Neural cell (in vitro differentiated cells): ENCODE data around the gene CACNA1B. TPM values are rescaled to one million over a fixed set of nuclear protein-coding genes. Genes with fewer than 3 reads are reported as not detected.

ENCODE experiments used
- H2AFZ ChIP-seq: fragments of 200-600, 300-800 bp; sonication (generic), shearing (Covaris generic); 2 replicates; pipeline ENCODE4 v1.6.0; 2014; ENCODE audit warnings: low read depth, mild to moderate bottlenecking, antibody characterized with exemption, low read length, moderate library complexity
- H3F3A ChIP-seq: fragments of 200-600 bp; shearing (Covaris generic); 2 replicates; pipeline ENCODE4 v1.6.1; 2016; ENCODE audit warnings: mild to moderate bottlenecking, moderate library complexity, mixed read lengths, antibody characterized with exemption, low read length; ENCODE audit not compliant: insufficient read depth, poor library complexity, severe bottlenecking
- H3K27ac ChIP-seq: fragments of 200-600, 300-800 bp; sonication (generic), shearing (Covaris generic); 2 replicates; pipeline ENCODE4 v1.5.1; 2014; ENCODE audit warnings: mild to moderate bottlenecking, low read length, moderate library complexity
- H3K27me3 ChIP-seq: fragments of 300-800, 200-600 bp; sonication (generic), shearing (Covaris generic); 2 replicates; pipeline ENCODE4 v1.6.0; 2014; ENCODE audit warnings: mild to moderate bottlenecking, low read depth, low read length, moderate library complexity; ENCODE audit not compliant: insufficient read depth
- H3K36me3 ChIP-seq: fragments of 300-800, 200-600 bp; sonication (generic), shearing (Covaris generic); 2 replicates; pipeline ENCODE4 v1.5.1; 2014; ENCODE audit warnings: mild to moderate bottlenecking, antibody characterized with exemption, low read length, moderate library complexity; ENCODE audit not compliant: insufficient read depth
- H3K4me2 ChIP-seq: fragments of 300-800, 200-600 bp; sonication (generic), shearing (Covaris generic); 2 replicates; pipeline ENCODE4 v1.6.0; 2014; ENCODE audit warnings: mild to moderate bottlenecking, low read length
- H3K4me3 ChIP-seq: fragments of 300-800, 200-600 bp; sonication (generic), shearing (Covaris generic); 2 replicates; pipeline ENCODE4 v1.5.1; 2014; ENCODE audit warnings: mild to moderate bottlenecking, low read length, moderate library complexity
- H3K79me2 ChIP-seq: fragments of 200-600 bp; shearing (Covaris generic); replicated peaks from 2 replicates; pipeline ENCODE4 v1.6.0; 2014; ENCODE audit warnings: mild to moderate bottlenecking, low read length, moderate library complexity; ENCODE audit not compliant: insufficient read depth
- H3K9ac ChIP-seq: fragments of 300-800, 200-600 bp; sonication (generic), shearing (Covaris generic); 2 replicates; pipeline ENCODE4 v1.6.1; 2016; ENCODE audit warnings: mild to moderate bottlenecking, low read length, mixed read lengths
- H3K9me2 ChIP-seq: fragments of 200-600 bp; shearing (Covaris generic); 2 replicates; pipeline ENCODE4 v1.6.1; 2016; ENCODE audit warnings: mild to moderate bottlenecking, low read length, mixed read lengths; ENCODE audit not compliant: insufficient read depth
- H3K9me3 ChIP-seq: fragments of 200-600, 300-800 bp; sonication (generic), shearing (Covaris generic); 2 replicates; pipeline ENCODE4 v1.6.1; 2016; ENCODE audit warnings: mild to moderate bottlenecking, mixed run types, low read length, moderate library complexity, mixed read lengths
- H4K20me1 ChIP-seq: fragments of 200-600 bp; shearing (Covaris generic); 2 replicates; pipeline ENCODE4 v1.6.1; 2016; ENCODE audit warnings: mild to moderate bottlenecking, mixed run types; ENCODE audit not compliant: insufficient read depth
- EP300 ChIP-seq: fragments of 450-650 bp; conservative IDR thresholded peaks from 2 replicates; pipeline ENCODE4 v1.6.1; 2014; ENCODE audit warnings: antibody characterized with exemption, mild to moderate bottlenecking, moderate library complexity; ENCODE audit not compliant: poor library complexity, severe bottlenecking
- EZH2 ChIP-seq: fragments of 200-600, 300-800 bp; shearing (Covaris generic), sonication (generic); IDR thresholded peaks from 2 replicates; pipeline ENCODE4 v1.6.1; 2014; ENCODE audit warnings: antibody characterized with exemption, low read length, borderline replicate concordance, mild to moderate bottlenecking; ENCODE audit not compliant: insufficient read depth, poor library complexity, severe bottlenecking
- MXI1 ChIP-seq: fragments of 450-650 bp; conservative IDR thresholded peaks from 2 replicates; pipeline ENCODE4 v1.6.1; 2014; ENCODE audit warnings: antibody characterized with exemption, mild to moderate bottlenecking; ENCODE audit not compliant: poor library complexity, severe bottlenecking
- POLR2AphosphoS5 ChIP-seq: IDR thresholded peaks from 2 replicates; pipeline ENCODE4 v1.6.1; 2012
- RAD21 ChIP-seq: fragments of 450-650 bp; conservative IDR thresholded peaks from 2 replicates; pipeline ENCODE4 v1.6.1; 2014; ENCODE audit warnings: antibody characterized with exemption, mild to moderate bottlenecking, moderate library complexity
- SMC3 ChIP-seq: fragments of 450-650 bp; conservative IDR thresholded peaks from 2 replicates; pipeline ENCODE4 v1.6.1; 2014; ENCODE audit warnings: antibody characterized with exemption, mild to moderate bottlenecking, moderate library complexity; ENCODE audit not compliant: poor library complexity
- TAF1 ChIP-seq: IDR thresholded peaks from 2 replicates; pipeline ENCODE4 v1.6.1; 2012; ENCODE audit warnings: low read depth
- polyA plus RNA-seq: library from polyadenylated mRNA; depleted of rRNA; stranded (reverse); fragments of >200 nt; gene quantifications from 2 replicates; pipeline ENCODE4 v1.2.3, GENCODE V29; 2014
- TF ChIP-seq, protein P1 (sequence below): IDR thresholded peaks from 2 replicates; pipeline ENCODE4 v1.6.1; 2012; ENCODE audit warnings: borderline replicate concordance
- TF ChIP-seq, protein P2 (sequence below): fragments of 450-650 bp; IDR thresholded peaks from 2 replicates; pipeline ENCODE4 v1.5.1; 2014; ENCODE audit warnings: antibody characterized with exemption, mild to moderate bottlenecking, moderate library complexity; ENCODE audit not compliant: poor library complexity, severe bottlenecking

Gene CACNA1B
- polyA plus RNA-seq, 1 donor from 2014 or later: 5.8 TPM

DNA sequence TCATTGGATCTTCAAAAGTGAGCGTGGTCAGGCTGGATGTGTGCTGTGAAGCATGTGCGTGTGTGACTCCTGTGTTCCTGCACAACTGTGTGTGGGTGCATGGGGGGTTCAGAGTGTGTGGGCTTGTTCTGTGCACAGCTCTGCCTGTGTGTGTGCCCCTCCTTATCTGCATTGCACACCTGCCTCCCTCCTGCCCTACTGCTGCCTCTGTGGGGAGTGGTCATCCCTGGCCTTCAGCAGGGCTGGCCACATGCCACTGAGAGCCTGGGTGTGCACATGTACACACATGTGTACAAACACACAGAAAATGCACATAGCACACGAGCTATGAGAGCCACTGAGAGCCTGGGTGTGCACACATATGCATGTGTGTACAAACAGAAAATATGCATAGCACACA lies 92.1 kb downstream of the CACNA1B start:
- Histone ChIP-seq H3K36me3 (no peaks in the 10 kb centered on the region), H3K27ac (no peak overlapping the region), H3K9ac (no peak overlapping the region)

DNA sequence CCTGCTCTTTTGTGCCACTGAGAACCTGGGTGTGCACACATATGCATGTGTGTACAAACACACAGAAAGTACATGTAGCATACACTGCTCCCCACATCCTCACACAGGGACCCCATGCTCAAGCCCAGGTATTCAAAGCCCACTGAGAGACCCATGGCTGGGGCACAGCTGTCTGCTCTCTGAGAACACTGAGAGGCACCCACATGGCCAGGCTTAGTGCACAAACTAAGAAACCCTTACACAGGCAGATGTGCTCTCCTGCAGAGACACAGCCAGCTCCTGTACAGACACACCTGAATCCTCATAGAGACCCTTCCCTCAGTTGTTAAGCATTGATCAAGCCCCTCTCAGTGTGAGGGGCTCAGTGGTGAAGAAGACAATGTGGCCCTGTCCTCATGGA lies 92.5 kb downstream of the CACNA1B start:
- no peak overlapping the region for H3K9ac ChIP-seq
- no peaks in the 10 kb centered on the region for H3F3A ChIP-seq
- H2AFZ ChIP-seq: no peak overlapping the region
- H3K4me3 ChIP-seq: no peak overlapping the region
- TF ChIP-seq RAD21: no peak
- no peak for TF ChIP-seq MXI1
- TF ChIP-seq POLR2AphosphoS5: no peak
- TF ChIP-seq, protein P1, sequence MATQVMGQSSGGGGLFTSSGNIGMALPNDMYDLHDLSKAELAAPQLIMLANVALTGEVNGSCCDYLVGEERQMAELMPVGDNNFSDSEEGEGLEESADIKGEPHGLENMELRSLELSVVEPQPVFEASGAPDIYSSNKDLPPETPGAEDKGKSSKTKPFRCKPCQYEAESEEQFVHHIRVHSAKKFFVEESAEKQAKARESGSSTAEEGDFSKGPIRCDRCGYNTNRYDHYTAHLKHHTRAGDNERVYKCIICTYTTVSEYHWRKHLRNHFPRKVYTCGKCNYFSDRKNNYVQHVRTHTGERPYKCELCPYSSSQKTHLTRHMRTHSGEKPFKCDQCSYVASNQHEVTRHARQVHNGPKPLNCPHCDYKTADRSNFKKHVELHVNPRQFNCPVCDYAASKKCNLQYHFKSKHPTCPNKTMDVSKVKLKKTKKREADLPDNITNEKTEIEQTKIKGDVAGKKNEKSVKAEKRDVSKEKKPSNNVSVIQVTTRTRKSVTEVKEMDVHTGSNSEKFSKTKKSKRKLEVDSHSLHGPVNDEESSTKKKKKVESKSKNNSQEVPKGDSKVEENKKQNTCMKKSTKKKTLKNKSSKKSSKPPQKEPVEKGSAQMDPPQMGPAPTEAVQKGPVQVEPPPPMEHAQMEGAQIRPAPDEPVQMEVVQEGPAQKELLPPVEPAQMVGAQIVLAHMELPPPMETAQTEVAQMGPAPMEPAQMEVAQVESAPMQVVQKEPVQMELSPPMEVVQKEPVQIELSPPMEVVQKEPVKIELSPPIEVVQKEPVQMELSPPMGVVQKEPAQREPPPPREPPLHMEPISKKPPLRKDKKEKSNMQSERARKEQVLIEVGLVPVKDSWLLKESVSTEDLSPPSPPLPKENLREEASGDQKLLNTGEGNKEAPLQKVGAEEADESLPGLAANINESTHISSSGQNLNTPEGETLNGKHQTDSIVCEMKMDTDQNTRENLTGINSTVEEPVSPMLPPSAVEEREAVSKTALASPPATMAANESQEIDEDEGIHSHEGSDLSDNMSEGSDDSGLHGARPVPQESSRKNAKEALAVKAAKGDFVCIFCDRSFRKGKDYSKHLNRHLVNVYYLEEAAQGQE: no peak
- TF ChIP-seq TAF1: no peak
- no peak for TF ChIP-seq EP300
- TF ChIP-seq EZH2: no peak
- no peak for TF ChIP-seq SMC3
- TF ChIP-seq, protein P2, sequence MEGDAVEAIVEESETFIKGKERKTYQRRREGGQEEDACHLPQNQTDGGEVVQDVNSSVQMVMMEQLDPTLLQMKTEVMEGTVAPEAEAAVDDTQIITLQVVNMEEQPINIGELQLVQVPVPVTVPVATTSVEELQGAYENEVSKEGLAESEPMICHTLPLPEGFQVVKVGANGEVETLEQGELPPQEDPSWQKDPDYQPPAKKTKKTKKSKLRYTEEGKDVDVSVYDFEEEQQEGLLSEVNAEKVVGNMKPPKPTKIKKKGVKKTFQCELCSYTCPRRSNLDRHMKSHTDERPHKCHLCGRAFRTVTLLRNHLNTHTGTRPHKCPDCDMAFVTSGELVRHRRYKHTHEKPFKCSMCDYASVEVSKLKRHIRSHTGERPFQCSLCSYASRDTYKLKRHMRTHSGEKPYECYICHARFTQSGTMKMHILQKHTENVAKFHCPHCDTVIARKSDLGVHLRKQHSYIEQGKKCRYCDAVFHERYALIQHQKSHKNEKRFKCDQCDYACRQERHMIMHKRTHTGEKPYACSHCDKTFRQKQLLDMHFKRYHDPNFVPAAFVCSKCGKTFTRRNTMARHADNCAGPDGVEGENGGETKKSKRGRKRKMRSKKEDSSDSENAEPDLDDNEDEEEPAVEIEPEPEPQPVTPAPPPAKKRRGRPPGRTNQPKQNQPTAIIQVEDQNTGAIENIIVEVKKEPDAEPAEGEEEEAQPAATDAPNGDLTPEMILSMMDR: no peak
- H3K27ac ChIP-seq: no peak overlapping the region
- no peaks in the 10 kb centered on the region for H3K79me2 ChIP-seq
- no peaks in the 10 kb centered on the region for H3K27me3 ChIP-seq
- no peaks in the 10 kb centered on the region for H3K9me3 ChIP-seq
- no peaks in the 10 kb centered on the region for H3K9me2 ChIP-seq
- H3K36me3 ChIP-seq: no peaks in the 10 kb centered on the region
- H3K4me2 ChIP-seq: no peak overlapping the region
- no peaks in the 10 kb centered on the region for H4K20me1 ChIP-seq

More for the DNA sequence above, 92.1 kb downstream of the CACNA1B start:
- Histone ChIP-seq H3K27me3 (no peaks in the 10 kb centered on the region), H3K4me3 (no peak overlapping the region), H3K4me2 (no peak overlapping the region), H2AFZ (no peak overlapping the region), H3K79me2 (no peaks in the 10 kb centered on the region), H4K20me1 (no peaks in the 10 kb centered on the region), H3K9me2 (no peaks in the 10 kb centered on the region), H3K9me3 (no peaks in the 10 kb centered on the region), H3F3A (no peaks in the 10 kb centered on the region)
- TF ChIP-seq, protein P2: no peak
- TF ChIP-seq RAD21 (no peak), POLR2AphosphoS5 (no peak), EZH2 (no peak), SMC3 (no peak), MXI1 (no peak), EP300 (no peak), TAF1 (no peak)
- TF ChIP-seq, protein P1: no peak
